ENCODE results near the gene ARL3. TPM values are rescaled to one million over a fixed set of nuclear protein-coding genes. Genes with fewer than 3 reads are reported as not detected.

ARL3 gene
- total and polyA plus RNA-seq, 2 experiments from 2014 or later = 8.5 to 22.6 TPM

DNA sequence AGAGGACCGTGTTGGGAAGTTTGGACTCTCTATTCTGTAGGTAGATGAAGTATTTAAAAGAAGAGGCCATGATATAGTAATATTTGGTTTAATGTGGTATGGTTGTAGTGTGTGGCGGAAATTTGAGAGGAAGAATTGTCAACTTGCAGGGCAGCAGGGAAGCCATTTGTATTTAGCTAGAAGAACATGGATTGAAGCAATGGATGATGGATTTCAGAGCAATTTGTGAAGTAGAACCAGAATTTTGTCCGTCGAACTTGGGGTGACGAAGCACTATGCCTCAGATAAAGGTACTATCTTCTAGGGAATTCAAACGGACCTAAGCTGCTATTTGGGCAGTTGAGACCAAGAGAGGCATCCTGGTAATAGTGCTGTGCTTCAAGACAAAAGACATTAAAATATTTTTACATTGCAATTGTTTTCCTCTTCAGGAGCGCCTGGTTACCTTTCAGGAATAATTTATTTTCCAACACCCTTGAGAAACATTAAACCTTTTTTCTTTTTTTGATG is 28.9 kb upstream of the ARL3 start:
- H4K20me1 ChIP-seq (replicated peaks; ENCODE audit: insufficient read depth) = 0 out of 2 replicates have a peak, but pooled peaks cover 1% of the 10 kb centered on the region
- peaks cover 5% of the 10 kb centered on the region; the same call in 1 of the 2 replicates for H3K4me1 ChIP-seq (ENCODE audit: insufficient read depth)
- ATAC-seq (peak; percentile 3; the same call in 2 of the 3 replicates), DNase-seq (ENCODE audit: low spot score) (no peak)
- peak overlapping the region; percentile 40 for H3K4me3 ChIP-seq
- Mint-ChIP-seq H3K4me3 (peak overlapping the region; percentile 95), H3K9me3 (no peaks in the 10 kb centered on the region), H3K36me3 (ENCODE audit: low read depth) (no peaks in the 10 kb centered on the region), H3K27ac (peak overlapping the region; percentile 25; the same call in 1 of the 2 replicates), H3K27me3 (ENCODE audit: insufficient read depth, low read depth, poor library complexity) (peaks cover 12% of the 10 kb centered on the region), H3K4me1 (peaks cover 23% of the 10 kb centered on the region)
- no peaks in the 10 kb centered on the region for H3K36me3 ChIP-seq (ENCODE audit: insufficient read depth)
- H3K27me3 ChIP-seq (ENCODE audit: insufficient read depth) = no peaks in the 10 kb centered on the region
- H3F3A ChIP-seq (replicated peaks; ENCODE audit: low read depth) = no peaks in the 10 kb centered on the region; the same call in 1 of the 2 replicates
- H3K9me2 ChIP-seq (ENCODE audit: insufficient read depth) = no peaks in the 10 kb centered on the region
- H2AFZ ChIP-seq = no peak overlapping the region
- TF ChIP-seq POLR2AphosphoS5 (IDR thresholded peaks at IDR 0.05; ENCODE audit: low read depth) (no peak), ZNF331 (CRISPR knock-in tag; IDR thresholded peaks at IDR 0.05; ENCODE audit: low read depth) (no peak), JUNB (IDR thresholded peaks at IDR 0.05; ENCODE audit: unreplicated experiment) (no peak), EZH2phosphoT487 (IDR thresholded peaks at IDR 0.05; ENCODE audit: unreplicated experiment) (no peak), CREB1 (CRISPR knock-in tag; IDR thresholded peaks at IDR 0.05; ENCODE audit: low read depth) (no peak), EZH2 (IDR thresholded peaks at IDR 0.05; ENCODE audit: low read depth, unreplicated experiment) (no peak), NANOG (IDR thresholded peaks at IDR 0.05; ENCODE audit: borderline replicate concordance) (no peak), ZNF114 (CRISPR knock-in tag; IDR thresholded peaks at IDR 0.05) (no peak), STAT1 (IDR thresholded peaks at IDR 0.05; ENCODE audit: unreplicated experiment) (no peak)
- TF ChIP-seq, protein P1, sequence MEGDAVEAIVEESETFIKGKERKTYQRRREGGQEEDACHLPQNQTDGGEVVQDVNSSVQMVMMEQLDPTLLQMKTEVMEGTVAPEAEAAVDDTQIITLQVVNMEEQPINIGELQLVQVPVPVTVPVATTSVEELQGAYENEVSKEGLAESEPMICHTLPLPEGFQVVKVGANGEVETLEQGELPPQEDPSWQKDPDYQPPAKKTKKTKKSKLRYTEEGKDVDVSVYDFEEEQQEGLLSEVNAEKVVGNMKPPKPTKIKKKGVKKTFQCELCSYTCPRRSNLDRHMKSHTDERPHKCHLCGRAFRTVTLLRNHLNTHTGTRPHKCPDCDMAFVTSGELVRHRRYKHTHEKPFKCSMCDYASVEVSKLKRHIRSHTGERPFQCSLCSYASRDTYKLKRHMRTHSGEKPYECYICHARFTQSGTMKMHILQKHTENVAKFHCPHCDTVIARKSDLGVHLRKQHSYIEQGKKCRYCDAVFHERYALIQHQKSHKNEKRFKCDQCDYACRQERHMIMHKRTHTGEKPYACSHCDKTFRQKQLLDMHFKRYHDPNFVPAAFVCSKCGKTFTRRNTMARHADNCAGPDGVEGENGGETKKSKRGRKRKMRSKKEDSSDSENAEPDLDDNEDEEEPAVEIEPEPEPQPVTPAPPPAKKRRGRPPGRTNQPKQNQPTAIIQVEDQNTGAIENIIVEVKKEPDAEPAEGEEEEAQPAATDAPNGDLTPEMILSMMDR (conservative IDR thresholded peaks at IDR 0.05; ENCODE audit: low read depth in 2 of 2) = no peak
- TF ChIP-seq, protein P2, sequence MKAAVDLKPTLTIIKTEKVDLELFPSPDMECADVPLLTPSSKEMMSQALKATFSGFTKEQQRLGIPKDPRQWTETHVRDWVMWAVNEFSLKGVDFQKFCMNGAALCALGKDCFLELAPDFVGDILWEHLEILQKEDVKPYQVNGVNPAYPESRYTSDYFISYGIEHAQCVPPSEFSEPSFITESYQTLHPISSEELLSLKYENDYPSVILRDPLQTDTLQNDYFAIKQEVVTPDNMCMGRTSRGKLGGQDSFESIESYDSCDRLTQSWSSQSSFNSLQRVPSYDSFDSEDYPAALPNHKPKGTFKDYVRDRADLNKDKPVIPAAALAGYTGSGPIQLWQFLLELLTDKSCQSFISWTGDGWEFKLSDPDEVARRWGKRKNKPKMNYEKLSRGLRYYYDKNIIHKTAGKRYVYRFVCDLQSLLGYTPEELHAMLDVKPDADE (IDR thresholded peaks at IDR 0.05) = no peak
- TF ChIP-seq, protein P3, sequence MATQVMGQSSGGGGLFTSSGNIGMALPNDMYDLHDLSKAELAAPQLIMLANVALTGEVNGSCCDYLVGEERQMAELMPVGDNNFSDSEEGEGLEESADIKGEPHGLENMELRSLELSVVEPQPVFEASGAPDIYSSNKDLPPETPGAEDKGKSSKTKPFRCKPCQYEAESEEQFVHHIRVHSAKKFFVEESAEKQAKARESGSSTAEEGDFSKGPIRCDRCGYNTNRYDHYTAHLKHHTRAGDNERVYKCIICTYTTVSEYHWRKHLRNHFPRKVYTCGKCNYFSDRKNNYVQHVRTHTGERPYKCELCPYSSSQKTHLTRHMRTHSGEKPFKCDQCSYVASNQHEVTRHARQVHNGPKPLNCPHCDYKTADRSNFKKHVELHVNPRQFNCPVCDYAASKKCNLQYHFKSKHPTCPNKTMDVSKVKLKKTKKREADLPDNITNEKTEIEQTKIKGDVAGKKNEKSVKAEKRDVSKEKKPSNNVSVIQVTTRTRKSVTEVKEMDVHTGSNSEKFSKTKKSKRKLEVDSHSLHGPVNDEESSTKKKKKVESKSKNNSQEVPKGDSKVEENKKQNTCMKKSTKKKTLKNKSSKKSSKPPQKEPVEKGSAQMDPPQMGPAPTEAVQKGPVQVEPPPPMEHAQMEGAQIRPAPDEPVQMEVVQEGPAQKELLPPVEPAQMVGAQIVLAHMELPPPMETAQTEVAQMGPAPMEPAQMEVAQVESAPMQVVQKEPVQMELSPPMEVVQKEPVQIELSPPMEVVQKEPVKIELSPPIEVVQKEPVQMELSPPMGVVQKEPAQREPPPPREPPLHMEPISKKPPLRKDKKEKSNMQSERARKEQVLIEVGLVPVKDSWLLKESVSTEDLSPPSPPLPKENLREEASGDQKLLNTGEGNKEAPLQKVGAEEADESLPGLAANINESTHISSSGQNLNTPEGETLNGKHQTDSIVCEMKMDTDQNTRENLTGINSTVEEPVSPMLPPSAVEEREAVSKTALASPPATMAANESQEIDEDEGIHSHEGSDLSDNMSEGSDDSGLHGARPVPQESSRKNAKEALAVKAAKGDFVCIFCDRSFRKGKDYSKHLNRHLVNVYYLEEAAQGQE (IDR thresholded peaks at IDR 0.05; ENCODE audit: unreplicated experiment) = no peak
- TF ChIP-seq, protein P4, sequence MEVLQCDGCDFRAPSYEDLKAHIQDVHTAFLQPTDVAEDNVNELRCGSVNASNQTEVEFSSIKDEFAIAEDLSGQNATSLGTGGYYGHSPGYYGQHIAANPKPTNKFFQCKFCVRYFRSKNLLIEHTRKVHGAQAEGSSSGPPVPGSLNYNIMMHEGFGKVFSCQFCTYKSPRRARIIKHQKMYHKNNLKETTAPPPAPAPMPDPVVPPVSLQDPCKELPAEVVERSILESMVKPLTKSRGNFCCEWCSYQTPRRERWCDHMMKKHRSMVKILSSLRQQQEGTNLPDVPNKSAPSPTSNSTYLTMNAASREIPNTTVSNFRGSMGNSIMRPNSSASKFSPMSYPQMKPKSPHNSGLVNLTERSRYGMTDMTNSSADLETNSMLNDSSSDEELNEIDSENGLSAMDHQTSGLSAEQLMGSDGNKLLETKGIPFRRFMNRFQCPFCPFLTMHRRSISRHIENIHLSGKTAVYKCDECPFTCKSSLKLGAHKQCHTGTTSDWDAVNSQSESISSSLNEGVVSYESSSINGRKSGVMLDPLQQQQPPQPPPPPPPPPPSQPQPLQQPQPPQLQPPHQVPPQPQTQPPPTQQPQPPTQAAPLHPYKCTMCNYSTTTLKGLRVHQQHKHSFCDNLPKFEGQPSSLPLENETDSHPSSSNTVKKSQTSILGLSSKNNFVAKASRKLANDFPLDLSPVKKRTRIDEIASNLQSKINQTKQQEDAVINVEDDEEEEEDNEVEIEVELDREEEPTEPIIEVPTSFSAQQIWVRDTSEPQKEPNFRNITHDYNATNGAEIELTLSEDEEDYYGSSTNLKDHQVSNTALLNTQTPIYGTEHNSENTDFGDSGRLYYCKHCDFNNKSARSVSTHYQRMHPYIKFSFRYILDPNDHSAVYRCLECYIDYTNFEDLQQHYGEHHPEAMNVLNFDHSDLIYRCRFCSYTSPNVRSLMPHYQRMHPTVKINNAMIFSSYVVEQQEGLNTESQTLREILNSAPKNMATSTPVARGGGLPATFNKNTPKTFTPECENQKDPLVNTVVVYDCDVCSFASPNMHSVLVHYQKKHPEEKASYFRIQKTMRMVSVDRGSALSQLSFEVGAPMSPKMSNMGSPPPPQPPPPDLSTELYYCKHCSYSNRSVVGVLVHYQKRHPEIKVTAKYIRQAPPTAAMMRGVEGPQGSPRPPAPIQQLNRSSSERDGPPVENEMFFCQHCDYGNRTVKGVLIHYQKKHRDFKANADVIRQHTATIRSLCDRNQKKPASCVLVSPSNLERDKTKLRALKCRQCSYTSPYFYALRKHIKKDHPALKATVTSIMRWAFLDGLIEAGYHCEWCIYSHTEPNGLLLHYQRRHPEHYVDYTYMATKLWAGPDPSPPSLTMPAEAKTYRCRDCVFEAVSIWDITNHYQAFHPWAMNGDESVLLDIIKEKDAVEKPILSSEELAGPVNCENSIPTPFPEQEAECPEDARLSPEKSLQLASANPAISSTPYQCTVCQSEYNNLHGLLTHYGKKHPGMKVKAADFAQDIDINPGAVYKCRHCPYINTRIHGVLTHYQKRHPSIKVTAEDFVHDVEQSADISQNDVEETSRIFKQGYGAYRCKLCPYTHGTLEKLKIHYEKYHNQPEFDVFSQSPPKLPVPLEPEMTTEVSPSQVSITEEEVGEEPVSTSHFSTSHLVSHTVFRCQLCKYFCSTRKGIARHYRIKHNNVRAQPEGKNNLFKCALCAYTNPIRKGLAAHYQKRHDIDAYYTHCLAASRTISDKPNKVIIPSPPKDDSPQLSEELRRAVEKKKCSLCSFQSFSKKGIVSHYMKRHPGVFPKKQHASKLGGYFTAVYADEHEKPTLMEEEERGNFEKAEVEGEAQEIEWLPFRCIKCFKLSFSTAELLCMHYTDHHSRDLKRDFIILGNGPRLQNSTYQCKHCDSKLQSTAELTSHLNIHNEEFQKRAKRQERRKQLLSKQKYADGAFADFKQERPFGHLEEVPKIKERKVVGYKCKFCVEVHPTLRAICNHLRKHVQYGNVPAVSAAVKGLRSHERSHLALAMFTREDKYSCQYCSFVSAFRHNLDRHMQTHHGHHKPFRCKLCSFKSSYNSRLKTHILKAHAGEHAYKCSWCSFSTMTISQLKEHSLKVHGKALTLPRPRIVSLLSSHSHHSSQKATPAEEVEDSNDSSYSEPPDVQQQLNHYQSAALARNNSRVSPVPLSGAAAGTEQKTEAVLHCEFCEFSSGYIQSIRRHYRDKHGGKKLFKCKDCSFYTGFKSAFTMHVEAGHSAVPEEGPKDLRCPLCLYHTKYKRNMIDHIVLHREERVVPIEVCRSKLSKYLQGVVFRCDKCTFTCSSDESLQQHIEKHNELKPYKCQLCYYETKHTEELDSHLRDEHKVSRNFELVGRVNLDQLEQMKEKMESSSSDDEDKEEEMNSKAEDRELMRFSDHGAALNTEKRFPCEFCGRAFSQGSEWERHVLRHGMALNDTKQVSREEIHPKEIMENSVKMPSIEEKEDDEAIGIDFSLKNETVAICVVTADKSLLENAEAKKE (CRISPR knock-in tag; IDR thresholded peaks at IDR 0.05) = no peak
- H3K4me2 ChIP-seq = peak overlapping the region; percentile 67
- H3K27ac ChIP-seq (ENCODE audit: low read depth) = no peak overlapping the region
- peaks cover 20% of the 10 kb centered on the region for H3K79me2 ChIP-seq (replicated peaks; ENCODE audit: insufficient read depth)
